IMR-90 (cell line): ENCODE results near the gene GABBR1.

ENCODE experiments used
- CTCF ChIP-seq: conservative IDR thresholded peaks from 2 replicates; pipeline ENCODE4 v1.5.1; 2012; ENCODE audit warnings: mild to moderate bottlenecking, low read depth, low read length, improper control_type of control experiment
- POLR2A ChIP-seq: IDR thresholded peaks from 2 replicates; pipeline ENCODE4 v1.6.1; 2012; ENCODE audit warnings: mild to moderate bottlenecking, low read depth, low read length
- RCOR1 ChIP-seq: IDR thresholded peaks from 2 replicates; pipeline ENCODE4 v1.6.1; 2012; ENCODE audit warnings: mild to moderate bottlenecking, low read length, improper control_type of control experiment; ENCODE audit not compliant: insufficient replicate concordance
- TF ChIP-seq, protein P1 (sequence below): fragments of 150-350 bp; IDR thresholded peaks from 2 replicates; pipeline ENCODE4 v1.6.1; 2017; ENCODE audit warnings: mild to moderate bottlenecking, antibody characterized with exemption, low read length, low read depth

DNA sequence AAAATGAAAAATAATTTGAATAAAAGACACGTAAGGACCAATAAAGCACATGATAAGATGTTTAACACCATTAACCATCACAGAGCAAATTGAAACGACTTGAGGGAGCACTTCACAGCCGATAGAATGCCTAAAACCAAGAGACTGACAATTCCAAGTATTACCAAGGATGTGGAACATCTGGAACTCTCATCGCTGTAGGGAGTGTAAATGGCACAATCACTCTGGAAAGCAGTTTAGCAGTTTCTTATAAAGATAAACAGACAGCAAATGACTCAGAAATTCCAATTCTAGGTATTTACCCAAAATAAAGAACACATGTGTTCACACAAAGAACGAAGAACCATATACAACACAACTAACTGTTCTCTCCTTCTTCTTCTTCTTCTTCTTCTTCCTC, 65.0 kb downstream of the GABBR1 start:
- TF ChIP-seq CTCF (no peak), POLR2A (no peak), RCOR1 (no peak)
- TF ChIP-seq, protein P1, sequence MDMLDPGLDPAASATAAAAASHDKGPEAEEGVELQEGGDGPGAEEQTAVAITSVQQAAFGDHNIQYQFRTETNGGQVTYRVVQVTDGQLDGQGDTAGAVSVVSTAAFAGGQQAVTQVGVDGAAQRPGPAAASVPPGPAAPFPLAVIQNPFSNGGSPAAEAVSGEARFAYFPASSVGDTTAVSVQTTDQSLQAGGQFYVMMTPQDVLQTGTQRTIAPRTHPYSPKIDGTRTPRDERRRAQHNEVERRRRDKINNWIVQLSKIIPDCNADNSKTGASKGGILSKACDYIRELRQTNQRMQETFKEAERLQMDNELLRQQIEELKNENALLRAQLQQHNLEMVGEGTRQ: no peak
